LNCaP clone FGC (cell line): ENCODE measurements around the gene EOLA2.
"Not testable (repeated sequence)": the region's sequence is repeated elsewhere in the genome, so short reads cannot be mapped to it uniquely, and the experiment has no call there.

Source experiments
- DNase-seq: peaks from one replicate; pipeline ENCODE4 v3.0.0-alpha.2; 2011; ENCODE audit warnings: low read depth
- H3K4me3 ChIP-seq: 2 replicates; pipeline ENCODE4 v1.5.1; 2011; ENCODE audit warnings: mild to moderate bottlenecking, low read depth, low read length, control low read depth
- CTCF ChIP-seq: IDR thresholded peaks from 2 replicates; pipeline ENCODE4 v1.5.1; 2012; ENCODE audit warnings: mild to moderate bottlenecking; ENCODE audit not compliant: control insufficient read depth, insufficient read depth; ENCODE audit errors: extremely low read depth

Gene EOLA2

GRCh38 chrX:149927245-149927963 lies 10.9 kb downstream of the EOLA2 start:
- DNase-seq, H3K4me3 ChIP-seq: not testable (repeated sequence)

GRCh38 chrX:149924434-149924833 lies 13.9 kb downstream of the EOLA2 start:
- not testable (repeated sequence) for H3K4me3 ChIP-seq, DNase-seq

- DNase-seq, H3K4me3 ChIP-seq: not testable (repeated sequence)
Measured at GRCh38 chrX:149923836-149924235, 14.5 kb downstream of the EOLA2 start.

- DNase-seq = no peak
- H3K4me3 ChIP-seq = no peak overlapping the region
- no peak for TF ChIP-seq CTCF
Measured at GRCh38 chrX:149916745-149917392, 21.4 kb downstream of the EOLA2 start.

- no peak for TF ChIP-seq CTCF
- DNase-seq = no peak
- no peak overlapping the region for H3K4me3 ChIP-seq
Measured at GRCh38 chrX:149910178-149910695, 28.1 kb downstream of the EOLA2 start.

GRCh38 chrX:149909324-149910177 lies 28.7 kb downstream of the EOLA2 start:
- no peak for TF ChIP-seq CTCF
- DNase-seq = no peak

GRCh38 chrX:149908727-149909126 lies 29.6 kb downstream of the EOLA2 start:
- TF ChIP-seq CTCF = no peak
- no peak for DNase-seq

More at GRCh38 chrX:149909324-149910177, 28.7 kb downstream of the EOLA2 start:
- no peak overlapping the region for H3K4me3 ChIP-seq

GRCh38 chrX:149908308-149908707 lies 30.0 kb downstream of the EOLA2 start:
- DNase-seq = no peak
- TF ChIP-seq CTCF = no peak
- no peak overlapping the region for H3K4me3 ChIP-seq

More at GRCh38 chrX:149908727-149909126, 29.6 kb downstream of the EOLA2 start:
- no peak overlapping the region for H3K4me3 ChIP-seq
